DMS 273 (cell line): ENCODE results near the gene TMEM178B.
A peak's percentile ranks its signal among the peaks of the same experiment; 100 is the strongest.
"Not testable (repeated sequence)": the region's sequence is repeated elsewhere in the genome, so short reads cannot be mapped to it uniquely, and the experiment has no call there.

ENCODE experiments used
- DNase-seq: peaks from one replicate; lab custom pipeline; 2025; ENCODE audit not compliant: unreplicated experiment; lab: John Stamatoyannopoulos, UW

The TMEM178B gene

GRCh38 chr7:141178486-141179135 is 104.7 kb downstream of the TMEM178B start:
- DNase-seq, result no peak

GRCh38 chr7:141181812-141182211 is 107.9 kb downstream of the TMEM178B start:
- DNase-seq, result no peak

GRCh38 chr7:141184532-141185190 is 110.8 kb downstream of the TMEM178B start:
- no peak for DNase-seq

GRCh38 chr7:141185369-141185967 is 111.6 kb downstream of the TMEM178B start:
- no peak for DNase-seq

GRCh38 chr7:141189231-141189630 is 115.4 kb downstream of the TMEM178B start:
- peak; percentile 51 for DNase-seq

- DNase-seq, result no peak
Observed at GRCh38 chr7:141190495-141190894, 116.6 kb downstream of the TMEM178B start.

- no peak for DNase-seq
Observed at GRCh38 chr7:141191277-141191676, 117.4 kb downstream of the TMEM178B start.

- DNase-seq, result no peak
Observed at GRCh38 chr7:141193066-141193465, 119.2 kb downstream of the TMEM178B start.

- DNase-seq, result not testable (repeated sequence)
Observed at GRCh38 chr7:141195722-141196121, 121.9 kb downstream of the TMEM178B start.

GRCh38 chr7:141198194-141198958 is 124.5 kb downstream of the TMEM178B start:
- DNase-seq, result peak; percentile 50

- DNase-seq, result peak; percentile 75
Observed at GRCh38 chr7:141200191-141201108, 126.6 kb downstream of the TMEM178B start.

GRCh38 chr7:141201145-141201885 is 127.5 kb downstream of the TMEM178B start:
- DNase-seq, result no peak

GRCh38 chr7:141202535-141202934 is 128.7 kb downstream of the TMEM178B start:
- DNase-seq, result peak; percentile 37

- DNase-seq, result no peak
Observed at GRCh38 chr7:141203177-141203576, 129.3 kb downstream of the TMEM178B start.

- DNase-seq, result no peak
Observed at GRCh38 chr7:141203586-141203985, 129.7 kb downstream of the TMEM178B start.

- DNase-seq, result no peak
Observed at GRCh38 chr7:141207661-141208060, 133.8 kb downstream of the TMEM178B start.

- DNase-seq, result no peak
Observed at GRCh38 chr7:141208539-141208938, 134.7 kb downstream of the TMEM178B start.

- no peak for DNase-seq
Observed at GRCh38 chr7:141209454-141209853, 135.6 kb downstream of the TMEM178B start.

GRCh38 chr7:141210862-141211261 is 137.0 kb downstream of the TMEM178B start:
- DNase-seq, result no peak

GRCh38 chr7:141213226-141213625 is 139.4 kb downstream of the TMEM178B start:
- no peak for DNase-seq
